BE2C (cell line): ENCODE data around the gene DMGDH.

ENCODE experiments used
- DNase-seq: peaks from one replicate; pipeline ENCODE4 v3.0.0-alpha.2; 2020
- H3K27me3 ChIP-seq: fragments of 250-450 bp; sonication (Bioruptor Pico); 2 replicates; pipeline ENCODE4 v1.5.1; 2020; ENCODE audit warnings: mild to moderate bottlenecking
- H3K36me3 ChIP-seq: fragments of 250-450 bp; sonication (Bioruptor Pico); 2 replicates; pipeline ENCODE4 v1.5.1; 2020; ENCODE audit warnings: mild to moderate bottlenecking
- H3K4me1 ChIP-seq: fragments of 250-450 bp; sonication (Bioruptor Pico); 2 replicates; pipeline ENCODE4 v1.5.1; 2020
- H3K4me3 ChIP-seq: 2 replicates; pipeline ENCODE4 v1.5.1; 2011; ENCODE audit warnings: low read depth, low read length
- H3K9me3 ChIP-seq: fragments of 250-450 bp; sonication (Bioruptor Pico); 2 replicates; pipeline ENCODE4 v1.5.1; 2020
- TF ChIP-seq, protein P1 (sequence below): IDR thresholded peaks from 2 replicates; pipeline ENCODE4 v1.5.1; 2012; ENCODE audit warnings: mild to moderate bottlenecking, low read depth, low read length

DMGDH gene

DNA sequence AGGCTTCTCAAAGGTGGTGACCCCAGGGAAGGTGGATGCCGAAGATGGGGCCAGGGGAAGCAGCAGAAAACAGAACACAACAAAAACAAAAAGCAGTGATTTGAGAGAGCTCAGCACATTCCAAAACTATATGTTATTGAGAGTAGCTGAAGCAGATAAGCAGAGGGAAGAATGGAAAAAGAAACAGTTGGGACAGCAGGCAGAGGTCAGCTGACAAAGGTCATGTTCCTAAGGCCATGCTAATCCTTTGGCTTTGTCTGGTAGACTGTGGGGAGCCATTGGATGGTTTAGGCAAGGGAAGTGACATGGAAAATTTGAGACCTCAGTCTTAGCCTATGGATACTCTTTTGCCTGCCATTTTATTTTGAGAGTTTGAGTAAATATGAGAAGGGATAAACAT, 14.5 kb downstream of the DMGDH start:
- no peaks in the 10 kb centered on the region; the same call in 1 of the 2 replicates for H3K27me3 ChIP-seq
- DNase-seq = no peak
- peaks cover 3% of the 10 kb centered on the region; the same call in 1 of the 2 replicates for H3K9me3 ChIP-seq
- H3K4me1 ChIP-seq = no peaks in the 10 kb centered on the region
- H3K4me3 ChIP-seq = no peak overlapping the region
- no peaks in the 10 kb centered on the region for H3K36me3 ChIP-seq
- TF ChIP-seq, protein P1, sequence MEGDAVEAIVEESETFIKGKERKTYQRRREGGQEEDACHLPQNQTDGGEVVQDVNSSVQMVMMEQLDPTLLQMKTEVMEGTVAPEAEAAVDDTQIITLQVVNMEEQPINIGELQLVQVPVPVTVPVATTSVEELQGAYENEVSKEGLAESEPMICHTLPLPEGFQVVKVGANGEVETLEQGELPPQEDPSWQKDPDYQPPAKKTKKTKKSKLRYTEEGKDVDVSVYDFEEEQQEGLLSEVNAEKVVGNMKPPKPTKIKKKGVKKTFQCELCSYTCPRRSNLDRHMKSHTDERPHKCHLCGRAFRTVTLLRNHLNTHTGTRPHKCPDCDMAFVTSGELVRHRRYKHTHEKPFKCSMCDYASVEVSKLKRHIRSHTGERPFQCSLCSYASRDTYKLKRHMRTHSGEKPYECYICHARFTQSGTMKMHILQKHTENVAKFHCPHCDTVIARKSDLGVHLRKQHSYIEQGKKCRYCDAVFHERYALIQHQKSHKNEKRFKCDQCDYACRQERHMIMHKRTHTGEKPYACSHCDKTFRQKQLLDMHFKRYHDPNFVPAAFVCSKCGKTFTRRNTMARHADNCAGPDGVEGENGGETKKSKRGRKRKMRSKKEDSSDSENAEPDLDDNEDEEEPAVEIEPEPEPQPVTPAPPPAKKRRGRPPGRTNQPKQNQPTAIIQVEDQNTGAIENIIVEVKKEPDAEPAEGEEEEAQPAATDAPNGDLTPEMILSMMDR = no peak

- peaks cover 3% of the 10 kb centered on the region; the same call in 1 of the 2 replicates for H3K9me3 ChIP-seq
- TF ChIP-seq, protein P1 = no peak
- H3K36me3 ChIP-seq = no peaks in the 10 kb centered on the region
- DNase-seq = no peak
- H3K27me3 ChIP-seq = peaks cover 9% of the 10 kb centered on the region
- no peak overlapping the region for H3K4me3 ChIP-seq
- no peaks in the 10 kb centered on the region for H3K4me1 ChIP-seq
Observed at GRCh38 chr5:79053321-79053720, 16.2 kb downstream of the DMGDH start.

- Histone ChIP-seq H3K36me3 (no peaks in the 10 kb centered on the region), H3K27me3 (peaks cover 14% of the 10 kb centered on the region), H3K4me3 (no peak overlapping the region), H3K4me1 (no peaks in the 10 kb centered on the region), H3K9me3 (peaks cover 3% of the 10 kb centered on the region; the same call in 1 of the 2 replicates)
- no peak for DNase-seq
- TF ChIP-seq, protein P1 = no peak
Observed at GRCh38 chr5:79050498-79050897, 19.0 kb downstream of the DMGDH start.

DNA sequence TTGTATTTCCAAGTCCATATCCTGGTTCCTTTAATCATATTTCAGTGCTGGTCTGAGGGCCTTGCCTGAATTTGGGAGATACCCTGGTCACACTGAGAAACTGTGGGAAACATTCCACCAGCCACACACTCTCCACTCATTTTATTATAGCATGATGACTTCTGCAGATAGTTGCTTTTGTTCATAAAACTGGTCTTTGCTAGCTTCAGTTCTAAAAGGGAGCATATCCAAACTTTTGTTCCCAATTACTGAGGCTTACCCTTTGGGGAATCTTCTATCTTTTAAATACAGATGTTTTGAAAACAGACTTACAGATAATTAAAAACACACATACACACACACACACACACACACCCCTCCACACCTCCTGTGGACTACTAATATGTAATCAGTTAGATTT, 21.0 kb downstream of the DMGDH start:
- Histone ChIP-seq H3K27me3 (peaks cover 14% of the 10 kb centered on the region), H3K36me3 (no peaks in the 10 kb centered on the region), H3K9me3 (peaks cover 3% of the 10 kb centered on the region; the same call in 1 of the 2 replicates), H3K4me3 (no peak overlapping the region), H3K4me1 (no peaks in the 10 kb centered on the region)
- TF ChIP-seq, protein P1 = no peak
- no peak for DNase-seq

DNA sequence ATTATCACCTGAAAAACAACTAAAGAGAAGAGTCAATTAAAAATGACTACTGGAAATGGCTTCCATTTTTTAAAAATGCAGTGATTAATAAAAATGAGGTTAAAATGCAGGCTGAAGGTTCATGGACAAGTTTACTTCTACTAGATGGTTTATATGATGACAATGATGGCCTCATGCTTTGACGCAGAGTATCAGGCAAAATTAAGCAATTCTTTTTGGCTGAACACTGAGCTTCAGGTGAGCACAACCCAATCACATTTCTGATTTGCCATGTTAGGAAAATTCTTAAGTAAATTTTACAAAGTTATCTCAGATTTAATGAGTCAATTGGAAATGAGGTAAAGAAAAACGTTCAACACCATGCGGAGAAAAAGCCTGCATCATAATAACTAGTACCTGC, 22.3 kb downstream of the DMGDH start:
- H3K27me3 ChIP-seq = peaks cover 14% of the 10 kb centered on the region
- no peak for DNase-seq
- no peak overlapping the region for H3K4me3 ChIP-seq
- TF ChIP-seq, protein P1 = no peak
- peaks cover 3% of the 10 kb centered on the region; the same call in 1 of the 2 replicates for H3K9me3 ChIP-seq
- no peaks in the 10 kb centered on the region for H3K36me3 ChIP-seq
- no peaks in the 10 kb centered on the region for H3K4me1 ChIP-seq

GRCh38 chr5:79042188-79042587, 27.3 kb downstream of the DMGDH start:
- DNase-seq = no peak
- H3K4me1 ChIP-seq = no peaks in the 10 kb centered on the region
- no peaks in the 10 kb centered on the region; the same call in 1 of the 2 replicates for H3K27me3 ChIP-seq
- no peaks in the 10 kb centered on the region for H3K9me3 ChIP-seq
- H3K36me3 ChIP-seq = no peaks in the 10 kb centered on the region
- TF ChIP-seq, protein P1 = no peak
- no peak overlapping the region for H3K4me3 ChIP-seq
